Neural cell (in vitro differentiated cells): Measurements from ENCODE around the gene DLX6.
A peak's percentile ranks its signal among the peaks of the same experiment; 100 is the strongest.

Experiments
- RAD21 ChIP-seq: fragments of 450-650 bp; conservative IDR thresholded peaks from 2 replicates; pipeline ENCODE4 v1.6.1; 2014; ENCODE audit warnings: antibody characterized with exemption, mild to moderate bottlenecking, moderate library complexity
- TF ChIP-seq, protein P1 (sequence below): fragments of 450-650 bp; IDR thresholded peaks from 2 replicates; pipeline ENCODE4 v1.5.1; 2014; ENCODE audit warnings: antibody characterized with exemption, mild to moderate bottlenecking, moderate library complexity; ENCODE audit not compliant: poor library complexity, severe bottlenecking

GRCh38 chr7:96992192-96993005 is 13.0 kb upstream of the DLX6 start:
- peak; percentile 36 for TF ChIP-seq RAD21
- TF ChIP-seq, protein P1, sequence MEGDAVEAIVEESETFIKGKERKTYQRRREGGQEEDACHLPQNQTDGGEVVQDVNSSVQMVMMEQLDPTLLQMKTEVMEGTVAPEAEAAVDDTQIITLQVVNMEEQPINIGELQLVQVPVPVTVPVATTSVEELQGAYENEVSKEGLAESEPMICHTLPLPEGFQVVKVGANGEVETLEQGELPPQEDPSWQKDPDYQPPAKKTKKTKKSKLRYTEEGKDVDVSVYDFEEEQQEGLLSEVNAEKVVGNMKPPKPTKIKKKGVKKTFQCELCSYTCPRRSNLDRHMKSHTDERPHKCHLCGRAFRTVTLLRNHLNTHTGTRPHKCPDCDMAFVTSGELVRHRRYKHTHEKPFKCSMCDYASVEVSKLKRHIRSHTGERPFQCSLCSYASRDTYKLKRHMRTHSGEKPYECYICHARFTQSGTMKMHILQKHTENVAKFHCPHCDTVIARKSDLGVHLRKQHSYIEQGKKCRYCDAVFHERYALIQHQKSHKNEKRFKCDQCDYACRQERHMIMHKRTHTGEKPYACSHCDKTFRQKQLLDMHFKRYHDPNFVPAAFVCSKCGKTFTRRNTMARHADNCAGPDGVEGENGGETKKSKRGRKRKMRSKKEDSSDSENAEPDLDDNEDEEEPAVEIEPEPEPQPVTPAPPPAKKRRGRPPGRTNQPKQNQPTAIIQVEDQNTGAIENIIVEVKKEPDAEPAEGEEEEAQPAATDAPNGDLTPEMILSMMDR = no peak
